Measurements from ENCODE around the gene ZDHHC24.

The ZDHHC24 gene

DNA sequence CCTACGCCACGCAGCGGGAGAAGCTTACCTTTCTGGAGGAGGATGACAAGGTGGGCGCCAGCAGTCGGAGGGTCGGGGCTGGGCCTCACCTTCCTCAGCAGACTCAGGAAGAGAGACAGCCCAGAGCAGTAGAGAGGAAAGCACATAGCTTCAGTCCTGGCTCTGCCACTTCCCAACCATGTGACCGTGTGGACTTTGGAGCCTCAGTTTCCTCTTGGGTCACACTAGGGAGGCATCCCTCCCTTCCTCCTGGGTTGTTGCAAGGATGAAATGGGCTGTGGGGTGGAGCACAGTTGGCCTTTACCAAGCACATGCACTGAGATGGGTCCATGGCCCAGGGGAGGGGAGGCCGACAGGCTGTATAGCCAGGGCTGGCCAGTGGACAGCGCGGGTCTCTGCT lies 52.7 kb downstream of the ZDHHC24 start:
- FAIRE-seq = no peak

DNA sequence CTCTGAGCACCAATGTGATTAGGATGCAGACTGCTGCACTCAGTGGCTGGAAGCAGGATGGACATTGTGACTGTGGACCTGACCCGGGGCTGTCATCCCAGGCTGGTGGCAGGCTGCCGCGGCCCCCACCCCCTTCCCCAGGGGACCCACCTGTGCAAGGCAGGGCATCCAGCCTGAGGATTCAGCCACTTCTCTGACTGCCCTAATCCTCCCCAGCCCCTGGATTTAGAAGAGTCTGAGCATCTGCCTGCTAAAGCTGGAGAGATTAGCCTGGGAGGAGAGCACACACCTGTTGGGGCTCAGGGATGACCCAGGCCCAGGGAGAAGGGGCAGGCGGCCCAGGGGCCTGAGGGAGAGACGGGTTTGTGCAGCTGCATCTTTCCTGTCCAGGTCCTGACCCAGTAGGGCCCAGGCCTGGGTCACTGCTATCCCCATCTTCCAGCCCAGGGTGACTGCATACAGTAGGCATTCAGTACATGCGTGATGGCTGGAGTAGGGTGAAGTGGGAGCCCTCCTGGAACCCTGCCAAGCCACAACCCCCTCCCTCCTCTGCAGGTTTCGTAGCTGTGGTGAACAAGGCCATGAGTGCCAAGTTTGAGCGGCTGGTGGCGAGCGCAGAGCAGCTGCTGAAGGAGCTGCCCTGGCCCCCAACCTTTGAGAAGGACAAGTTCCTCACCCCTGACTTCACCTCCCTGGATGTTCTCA lies 53.5 kb downstream of the ZDHHC24 start:
- FAIRE-seq = no peak

DNA sequence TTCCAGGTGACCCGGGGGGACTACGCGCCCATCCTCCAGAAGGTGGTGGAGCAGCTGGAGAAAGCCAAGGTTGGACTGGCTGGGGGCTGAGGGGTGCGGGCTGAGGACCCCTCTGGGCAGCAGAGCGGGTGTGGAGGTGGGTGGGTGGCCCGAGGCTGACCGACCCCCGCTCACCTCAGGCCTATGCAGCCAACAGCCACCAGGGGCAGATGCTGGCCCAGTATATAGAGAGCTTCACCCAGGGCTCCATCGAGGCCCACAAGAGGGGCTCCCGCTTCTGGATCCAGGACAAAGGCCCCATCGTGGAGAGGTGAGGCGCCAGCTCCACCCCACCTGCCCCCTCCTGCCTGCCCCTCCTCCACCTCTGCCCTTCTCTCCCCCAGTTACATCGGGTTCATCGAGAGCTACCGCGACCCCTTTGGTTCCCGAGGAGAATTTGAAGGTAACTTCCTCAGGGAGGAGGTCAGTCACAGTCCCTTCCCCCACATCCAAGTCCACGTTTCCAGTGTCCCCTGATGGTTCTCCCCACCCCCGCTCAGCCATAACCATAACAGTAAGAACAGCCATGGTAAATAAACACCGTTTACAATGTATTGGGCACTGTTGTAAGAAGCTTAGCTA lies 54.4 kb downstream of the ZDHHC24 start:
- no peak for FAIRE-seq

DNA sequence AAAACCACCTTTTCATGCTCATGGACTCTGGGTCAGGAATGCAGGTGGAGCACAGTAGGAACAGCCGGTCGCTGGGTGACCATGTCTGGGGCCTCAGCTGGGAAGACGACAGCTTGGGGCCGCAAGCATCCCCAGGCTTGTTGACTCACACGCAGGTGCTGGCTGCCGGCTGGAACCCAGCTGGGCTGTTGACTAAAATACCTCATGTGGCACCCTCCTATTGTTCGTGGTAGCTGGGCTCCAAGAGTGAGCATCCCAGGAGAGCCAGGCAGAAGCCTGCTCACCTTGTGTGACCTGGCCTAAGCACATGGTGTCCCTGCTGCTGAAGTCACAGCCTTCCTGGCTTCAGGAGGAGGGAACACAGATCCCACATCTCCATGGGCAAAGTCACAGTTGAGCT lies 56.2 kb downstream of the ZDHHC24 start:
- FAIRE-seq = no peak

DNA sequence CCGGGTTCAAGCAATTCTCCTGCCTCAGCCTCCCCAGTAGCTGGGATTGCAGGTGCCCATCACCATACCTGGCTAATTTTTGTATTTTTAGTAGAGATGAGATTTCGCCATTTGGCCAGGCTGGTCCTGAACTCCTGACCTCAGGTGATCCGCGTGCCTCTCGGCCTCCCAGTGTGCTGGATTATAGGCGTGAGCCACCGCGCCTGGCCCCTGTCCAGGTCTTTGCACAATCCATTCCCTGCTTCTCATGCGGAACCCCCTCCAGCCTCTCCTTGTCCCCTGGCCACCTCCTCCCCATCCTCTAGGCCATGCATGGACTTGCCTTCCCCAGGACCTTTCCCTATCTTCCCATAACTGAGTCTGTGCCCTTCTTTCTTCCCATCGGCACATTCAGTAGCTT lies 56.9 kb downstream of the ZDHHC24 start:
- no peak for FAIRE-seq

DNA sequence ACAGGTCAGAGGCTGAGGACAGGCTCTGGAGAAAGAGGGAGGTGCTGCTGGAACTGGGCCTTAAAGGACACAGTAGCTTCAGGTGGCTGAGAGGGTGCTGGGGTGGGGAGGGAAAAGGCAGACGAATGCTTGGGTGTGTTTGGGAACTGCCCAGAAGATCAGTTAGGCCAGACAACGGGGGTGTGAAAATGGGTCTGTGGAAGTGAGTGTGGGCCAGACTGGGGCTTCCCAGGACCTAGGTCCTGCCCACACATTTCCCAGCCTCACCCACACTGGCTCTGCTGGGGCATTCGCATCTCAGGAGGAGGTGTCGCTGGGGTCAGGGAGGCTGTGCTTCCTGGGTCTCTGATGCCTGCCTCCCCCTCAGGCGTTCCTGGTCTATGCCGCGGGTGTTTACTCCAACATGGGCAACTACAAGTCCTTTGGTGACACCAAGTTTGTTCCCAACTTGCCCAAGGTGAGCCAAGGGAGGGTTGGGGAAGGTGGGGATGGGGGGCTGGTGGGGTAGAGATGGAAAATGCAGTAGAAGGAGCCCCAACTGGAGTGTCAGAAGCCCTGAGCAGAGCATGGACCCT lies 61.0 kb downstream of the ZDHHC24 start:
- no peak for FAIRE-seq

DNA sequence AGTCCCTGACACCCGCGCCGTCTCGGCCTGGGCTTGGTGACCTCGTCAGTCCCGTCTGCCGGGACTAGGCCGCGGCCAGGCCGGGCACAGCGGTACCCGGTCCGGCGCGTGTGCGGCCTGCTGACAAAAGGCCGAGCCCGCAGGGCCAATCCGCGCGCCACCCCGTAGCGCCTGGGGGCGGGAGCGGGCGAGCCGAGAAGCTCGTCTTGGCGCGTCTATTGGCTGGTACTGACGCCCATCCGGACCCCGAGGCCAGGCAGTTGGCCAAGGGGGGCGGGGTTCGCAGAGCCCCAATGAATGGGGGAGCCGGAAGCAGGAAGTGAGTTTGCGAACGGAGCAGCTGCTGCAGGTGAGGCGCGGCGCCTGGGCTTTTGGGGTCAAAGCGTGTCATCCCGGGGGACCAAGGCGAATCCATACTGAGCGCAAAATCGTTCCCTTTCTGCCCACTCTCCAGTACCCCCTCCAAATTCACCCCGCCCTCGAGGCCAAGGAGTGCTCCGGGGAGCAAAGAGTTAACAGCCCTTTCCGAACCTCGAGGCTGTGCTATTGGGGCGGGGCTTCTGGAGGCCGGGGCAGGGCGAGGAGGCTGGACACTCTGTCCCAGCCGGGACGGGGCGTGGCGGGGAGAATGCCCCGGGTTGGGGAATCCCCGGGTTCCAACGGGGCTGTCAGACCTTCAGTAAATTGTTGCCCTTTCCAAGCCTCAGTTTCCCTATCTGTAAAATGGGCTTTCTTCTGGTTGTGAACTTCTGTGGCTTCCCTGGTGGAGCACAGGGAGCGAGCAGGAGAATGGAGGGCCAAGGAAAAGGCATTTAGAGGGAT lies 65.5 kb downstream of the ZDHHC24 start, which contains the start of gene DPP3:
Gene DPP3 (plus strand): TSS at position 318 of the 822 bp plus-strand sequence. CDS start 1,767 bp downstream, outside the sequence.
- no peak for FAIRE-seq

DNA sequence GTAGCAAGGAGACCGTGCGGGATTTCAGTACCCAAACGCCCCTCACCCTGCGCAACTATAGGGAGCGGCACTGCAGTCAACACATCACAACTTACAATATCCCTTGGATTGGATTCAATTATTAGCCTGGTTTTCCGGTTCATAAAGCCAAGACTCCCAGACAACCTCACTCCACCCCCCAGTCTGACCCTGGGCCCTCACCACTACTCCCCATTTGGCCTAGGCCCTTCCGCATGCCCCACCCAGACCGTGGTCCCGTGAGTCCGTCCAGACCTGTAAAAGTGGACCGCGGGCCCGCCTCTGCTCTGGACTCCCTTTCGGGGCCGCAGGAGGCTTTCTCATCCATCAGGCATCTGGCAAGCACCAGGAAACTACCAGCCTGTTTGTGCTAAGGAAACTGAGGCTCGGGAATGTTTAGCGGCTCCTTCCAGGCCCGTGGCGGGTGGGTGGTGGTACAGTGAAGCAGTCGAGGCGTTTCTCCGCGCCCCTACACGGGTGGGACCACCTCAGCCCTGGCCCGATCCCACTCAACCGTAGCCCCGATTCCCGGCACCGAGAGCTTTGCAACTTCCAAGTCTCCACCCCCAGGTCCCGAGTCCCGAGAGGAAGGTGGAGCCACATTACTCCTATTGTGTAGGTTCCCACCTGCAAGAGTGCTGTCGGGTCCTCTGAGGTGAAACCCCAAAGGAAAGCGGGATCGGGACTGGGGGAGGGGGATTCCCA lies 66.3 kb downstream of the ZDHHC24 start:
- no peak for FAIRE-seq

DNA sequence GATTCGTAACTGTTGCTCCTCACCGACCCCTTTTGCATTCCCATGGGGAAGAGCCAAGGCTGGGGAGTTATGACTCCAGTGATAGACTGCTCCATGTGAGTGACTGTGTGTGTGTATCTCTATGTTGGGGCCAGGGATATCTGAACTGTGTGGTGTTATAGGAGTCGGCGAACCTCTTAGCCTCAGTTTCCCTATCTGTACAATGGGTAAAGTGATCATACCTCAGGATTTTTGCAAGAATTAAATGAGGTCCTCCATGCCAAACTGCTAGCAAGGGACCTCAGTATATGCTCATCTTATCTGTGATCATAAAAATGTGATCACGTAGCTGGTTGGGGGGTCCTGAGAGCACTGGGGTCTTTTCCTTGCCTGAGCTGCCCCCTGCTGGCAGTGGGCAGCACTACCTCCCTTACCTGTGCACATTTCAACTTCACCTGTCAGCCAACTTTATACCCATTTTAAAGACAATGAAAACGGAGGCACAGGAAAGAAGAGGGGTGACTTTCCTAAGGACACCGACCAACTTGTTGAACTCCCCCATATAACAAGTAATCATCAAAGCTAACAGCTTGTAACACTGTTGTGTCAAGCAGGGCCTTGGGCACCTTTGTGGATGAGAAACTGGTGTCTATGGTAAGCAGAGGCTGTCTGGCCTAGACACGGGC lies 67.0 kb downstream of the ZDHHC24 start:
- no peak for FAIRE-seq

DNA sequence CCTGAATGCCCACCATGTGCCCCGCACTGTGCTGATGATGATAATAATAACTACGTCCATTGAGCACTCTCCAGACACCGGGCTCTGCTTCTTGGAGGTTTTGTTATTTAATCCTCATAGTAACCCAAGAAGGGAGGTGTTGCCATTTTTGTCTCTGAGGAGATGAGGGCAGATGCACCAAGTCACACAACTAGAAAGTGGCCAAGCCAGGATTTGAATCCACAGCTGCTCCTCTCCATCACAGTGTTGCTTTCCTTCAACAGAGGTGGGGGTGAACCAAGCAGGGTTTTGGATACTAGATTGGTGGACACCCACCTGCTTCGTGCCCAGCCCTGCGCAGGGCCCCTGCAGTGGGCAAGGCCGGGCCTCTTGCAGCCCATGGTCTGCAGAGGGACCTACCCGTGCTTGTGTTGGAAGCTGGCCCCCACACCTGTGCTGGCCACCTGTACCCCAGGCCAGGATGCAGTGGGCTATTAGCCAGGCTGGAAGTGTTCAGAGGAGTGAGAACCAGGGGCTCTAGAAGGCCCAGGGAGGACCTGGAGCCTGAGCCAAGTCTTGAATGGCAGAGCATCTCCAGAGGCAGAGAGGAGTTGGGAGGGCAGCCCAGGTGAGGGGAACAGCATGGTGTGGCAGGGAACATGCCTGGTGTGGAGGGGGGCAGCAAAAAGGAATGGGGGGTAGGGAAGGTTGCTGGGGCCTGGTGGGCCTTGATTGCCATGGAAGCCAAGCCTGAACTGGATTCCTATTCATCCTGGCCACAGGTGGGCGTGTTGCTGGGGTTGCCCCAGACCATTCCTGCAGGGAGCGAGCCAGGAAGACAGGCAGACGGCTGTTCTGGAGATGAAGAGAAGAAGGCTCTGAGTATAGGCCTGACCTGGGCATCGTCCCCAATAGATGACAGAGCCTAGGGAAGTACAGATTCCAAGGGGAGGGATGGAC lies 68.3 kb downstream of the ZDHHC24 start:
- no peak for FAIRE-seq

DNA sequence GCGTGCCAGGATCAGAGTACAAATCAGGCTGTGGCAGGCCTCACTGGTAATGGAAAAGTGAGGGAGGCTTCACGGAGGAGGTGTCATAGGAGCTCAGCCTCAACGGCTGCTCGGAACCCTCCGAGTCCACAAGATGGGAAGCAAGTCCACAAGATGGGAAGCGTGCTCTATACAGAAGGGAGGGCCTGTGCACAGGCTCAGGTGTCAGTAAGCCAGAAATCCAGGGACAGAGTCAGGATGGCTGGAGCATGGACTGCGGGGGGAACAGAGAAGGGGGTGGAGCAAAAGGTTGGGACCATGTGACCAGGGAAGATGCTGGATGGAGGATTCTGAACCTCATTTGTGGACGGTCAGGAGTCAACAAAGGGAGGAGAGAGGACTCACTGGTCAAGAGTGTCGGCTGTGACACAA lies 69.0 kb downstream of the ZDHHC24 start:
- no peak for FAIRE-seq

DNA sequence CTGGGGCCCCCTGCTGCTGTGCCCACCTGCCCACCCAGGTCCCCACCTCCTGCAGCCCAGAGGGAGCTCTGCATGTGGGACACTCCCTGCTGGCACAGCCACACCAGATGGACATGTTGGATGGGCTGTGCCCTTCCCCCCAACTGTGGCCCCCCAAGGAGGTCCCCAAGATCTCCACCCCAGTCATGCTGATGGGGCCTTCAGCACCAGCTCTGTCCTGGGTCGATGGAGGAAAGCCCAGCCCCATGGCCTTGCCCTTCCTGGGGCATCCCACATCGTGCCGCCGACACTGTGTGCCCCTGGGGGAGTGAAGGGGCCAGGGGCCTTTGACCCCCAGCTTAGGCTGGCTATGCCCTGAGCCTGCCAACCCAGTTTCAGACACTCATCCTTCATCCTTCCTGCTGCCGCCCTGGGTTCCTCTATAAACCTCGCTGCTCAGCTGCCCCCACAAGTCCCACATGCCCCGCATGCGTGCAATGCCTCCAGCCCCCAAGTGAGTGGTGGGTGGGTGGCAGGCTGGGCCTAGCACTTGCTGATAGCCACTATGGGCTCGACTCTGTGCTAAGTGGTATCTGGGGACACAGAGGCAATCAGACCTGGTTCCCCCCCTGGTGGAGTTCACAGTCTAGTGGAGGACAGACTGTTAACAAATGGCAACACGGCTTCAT lies 69.5 kb downstream of the ZDHHC24 start:
- no peak for FAIRE-seq

DNA sequence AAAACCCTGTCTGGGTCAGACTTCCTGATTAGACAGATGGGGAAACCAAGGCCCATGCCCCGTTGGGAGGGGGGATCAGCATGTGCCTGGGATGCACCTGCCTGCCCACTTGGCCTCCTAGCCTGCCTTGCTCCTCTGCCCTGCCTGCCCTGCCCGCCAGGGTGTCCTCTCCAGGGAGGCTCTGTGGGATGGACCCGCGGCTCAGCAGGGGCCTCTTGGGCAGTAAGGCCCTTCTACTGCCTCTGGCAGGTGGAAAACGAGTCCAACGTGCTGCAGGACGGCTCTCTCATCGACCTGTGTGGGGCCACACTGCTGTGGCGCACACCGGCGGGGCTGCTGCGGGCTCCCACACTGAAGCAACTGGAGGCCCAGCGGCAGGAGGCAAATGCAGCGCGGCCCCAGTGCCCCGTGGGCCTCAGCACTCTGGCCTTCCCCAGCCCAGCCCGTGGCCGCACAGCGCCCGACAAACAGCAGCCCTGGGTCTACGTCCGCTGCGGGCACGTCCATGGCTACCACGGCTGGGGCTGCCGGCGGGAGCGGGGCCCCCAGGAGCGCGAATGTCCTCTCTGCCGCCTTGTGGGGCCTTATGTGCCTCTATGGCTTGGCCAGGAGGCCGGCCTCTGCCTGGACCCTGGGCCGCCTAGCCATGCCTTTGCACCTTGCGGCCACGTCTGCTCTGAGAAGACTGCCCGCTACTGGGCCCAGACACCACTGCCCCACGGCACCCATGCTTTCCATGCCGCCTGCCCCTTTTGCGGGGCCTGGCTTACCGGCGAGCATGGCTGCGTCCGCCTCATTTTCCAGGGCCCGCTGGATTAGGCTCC lies 70.3 kb downstream of the ZDHHC24 start:
- no peak for FAIRE-seq

DNA sequence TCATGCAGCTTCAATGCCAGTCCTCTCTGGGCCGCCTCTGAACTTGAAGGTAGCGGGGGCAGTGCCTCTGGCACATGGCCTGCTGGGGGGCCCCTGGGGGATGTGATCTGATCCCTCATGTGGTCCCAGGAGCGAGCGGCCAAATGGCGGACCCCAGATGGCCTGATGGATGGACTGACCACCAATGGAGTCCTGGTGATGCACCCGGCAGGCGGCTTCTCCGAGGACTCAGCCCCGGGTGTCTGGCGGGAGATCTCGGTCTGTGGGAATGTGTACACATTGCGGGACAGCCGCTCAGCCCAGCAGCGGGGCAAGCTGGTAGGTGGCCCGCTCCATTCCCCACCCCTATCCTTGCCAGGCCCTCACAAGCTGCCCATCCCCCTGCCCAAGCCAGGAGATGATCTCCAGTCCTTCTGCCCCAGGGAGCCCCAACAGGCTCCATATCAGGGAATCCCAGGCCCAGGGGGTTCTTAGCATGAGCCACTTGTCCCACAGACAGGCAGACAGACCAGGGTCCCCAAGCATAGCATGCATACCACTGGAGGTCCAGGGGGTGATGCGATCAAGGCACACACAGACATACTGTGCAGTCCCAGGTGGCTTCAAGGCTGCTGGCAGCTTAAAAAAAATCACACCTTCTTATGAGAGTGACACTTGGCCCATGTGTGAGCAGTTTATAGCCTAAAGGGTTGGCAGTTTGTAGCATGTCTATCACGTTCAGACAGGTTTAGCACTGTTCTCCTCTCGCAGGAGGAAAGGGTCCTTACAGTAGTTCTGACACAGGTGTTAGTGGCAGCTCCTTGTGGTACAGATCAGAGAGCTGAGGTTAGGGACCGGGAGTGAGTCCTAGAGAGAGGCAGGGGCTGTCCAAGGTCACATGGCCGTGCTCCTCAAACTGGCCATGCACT lies 72.0 kb downstream of the ZDHHC24 start:
- FAIRE-seq = no peak

DNA sequence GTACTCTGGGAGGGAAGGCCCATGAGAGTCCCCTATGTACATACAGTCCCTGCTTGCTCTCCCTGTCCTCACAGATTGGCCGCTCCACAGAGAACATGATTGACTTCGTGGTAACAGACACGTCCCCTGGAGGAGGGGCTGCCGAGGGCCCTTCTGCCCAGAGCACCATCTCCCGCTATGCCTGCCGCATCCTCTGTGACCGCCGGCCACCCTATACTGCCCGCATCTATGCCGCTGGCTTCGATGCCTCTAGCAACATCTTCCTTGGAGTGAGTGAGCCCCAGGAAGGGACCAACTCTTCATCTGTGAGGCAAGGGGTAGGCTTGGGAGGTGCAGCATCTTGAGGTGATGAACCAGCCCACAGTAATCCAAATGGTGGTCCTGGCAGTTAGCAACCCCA lies 72.7 kb downstream of the ZDHHC24 start:
- no peak for FAIRE-seq

DNA sequence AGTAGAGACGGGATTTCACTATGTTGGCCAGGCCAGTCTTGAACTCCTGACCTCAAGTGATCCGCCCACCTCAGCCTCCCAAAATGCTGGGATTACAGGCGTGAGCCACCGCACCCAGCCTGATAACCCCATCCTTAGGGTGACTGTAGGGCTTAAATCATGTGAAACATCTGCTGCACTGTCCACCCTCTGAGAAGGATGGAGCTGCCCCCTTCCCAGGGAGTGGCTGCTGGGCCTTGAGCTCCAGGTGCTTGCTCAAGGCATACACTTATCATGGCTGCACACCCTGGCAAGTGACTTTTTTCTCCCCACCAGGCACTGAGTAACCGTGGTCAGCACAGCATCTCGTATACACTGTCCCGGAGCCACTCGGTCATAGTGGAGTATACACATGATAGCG lies 73.8 kb downstream of the ZDHHC24 start:
- FAIRE-seq = no peak

DNA sequence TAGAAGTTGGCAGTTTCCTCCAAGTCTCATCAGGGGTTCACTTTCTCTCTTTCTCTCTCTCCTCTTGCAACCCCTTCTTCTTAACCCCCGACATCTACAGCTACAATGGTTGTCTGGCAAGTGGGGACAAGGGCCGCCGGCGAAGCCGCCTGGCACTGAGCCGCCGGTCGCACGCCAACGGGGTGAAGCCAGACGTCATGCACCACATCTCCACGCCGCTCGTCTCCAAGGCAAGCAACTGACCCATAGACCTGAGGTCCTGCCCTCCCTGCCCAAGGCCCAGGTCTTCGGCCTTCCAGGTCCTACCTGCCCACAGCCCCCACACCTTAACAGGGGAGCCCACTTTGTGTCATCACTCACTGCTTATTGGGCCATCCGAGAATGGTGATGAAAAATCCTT lies 74.7 kb downstream of the ZDHHC24 start:
- FAIRE-seq = no peak

All from TTC549 (cell line).